Vagina (tissue), 2 donors: Measurements from ENCODE around the gene KLF1.

Experiments
- CTCF ChIP-seq, 3 experiments: fragments of 450-650 bp in 2 of 3; fragments of 200-600 bp in 1 of 3; sonication (generic) in 1 of 3; IDR thresholded peaks; one replicate each; pipeline ENCODE4 v1.5.1; 2017 to 2019; ENCODE audit warnings: antibody characterized with exemption in 3 of 3, mild to moderate bottlenecking in 2 of 3, moderate library complexity in 2 of 3
- POLR2A ChIP-seq, 2 donors: fragments of 450-650 bp; IDR thresholded peaks; one replicate each; pipeline ENCODE4 v1.6.1; 2017; ENCODE audit warnings: antibody characterized with exemption in 2 of 2, mild to moderate bottlenecking in 2 of 2, moderate library complexity in 2 of 2
- POLR2AphosphoS5 ChIP-seq, 2 donors: sonication (generic); formaldehyde crosslinking; IDR thresholded peaks; one replicate each; pipeline ENCODE4 v1.9.0; 2017; ENCODE audit warnings: antibody characterized with exemption in 2 of 2, mild to moderate bottlenecking in 2 of 2, low read depth in 1 of 2; ENCODE audit not compliant: insufficient read depth in 1 of 2

DNA sequence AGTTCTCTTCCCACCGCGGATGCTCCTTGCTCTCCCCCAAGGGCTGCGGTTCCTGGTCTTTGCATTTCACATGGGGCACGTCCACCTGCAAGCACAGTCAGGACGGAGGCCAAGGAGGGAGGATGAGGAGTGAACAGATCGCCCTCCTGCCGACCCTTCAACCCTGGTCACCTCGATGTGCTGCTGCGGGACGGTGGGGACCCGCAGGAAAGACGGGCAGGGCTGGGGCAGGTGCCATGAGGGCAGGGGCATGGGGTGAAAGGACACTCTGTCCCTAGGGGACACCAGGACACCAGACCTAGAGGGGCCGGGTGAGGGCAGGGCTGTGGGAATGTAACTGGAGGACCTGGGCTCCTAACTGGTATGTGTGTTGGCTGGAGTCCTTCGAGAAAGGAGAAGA, 31.3 kb upstream of the KLF1 start:
- TF ChIP-seq CTCF (IDR thresholded peaks at IDR 0.05), result no peak
- TF ChIP-seq POLR2A (IDR thresholded peaks at IDR 0.05), result no peak
- TF ChIP-seq POLR2AphosphoS5 (IDR thresholded peaks at IDR 0.05; ENCODE audit: insufficient read depth in 1 of 2, low read depth in 1 of 2), result no peak
